ENCODE measurements around the gene FLT4.

FLT4 gene

GRCh38 chr5:180596668-180597231 is 52.6 kb downstream of the FLT4 start:
- DNase-seq (ENCODE audit: extremely low spot score, insufficient read length, low read depth) (no peak), FAIRE-seq (no peak)

GRCh38 chr5:180596115-180596667 is 53.2 kb downstream of the FLT4 start:
- no peak for FAIRE-seq

GRCh38 chr5:180595381-180596114 is 53.9 kb downstream of the FLT4 start:
- DNase-seq (ENCODE audit: extremely low spot score, insufficient read length, low read depth) (no peak), FAIRE-seq (no peak)

More at GRCh38 chr5:180596115-180596667, 53.2 kb downstream of the FLT4 start:
- DNase-seq (ENCODE audit: extremely low spot score, insufficient read length, low read depth), result no peak

- no peak for DNase-seq (ENCODE audit: extremely low spot score, insufficient read length, low read depth)
- FAIRE-seq, result no peak
Measured at GRCh38 chr5:180595046-180595379, 54.4 kb downstream of the FLT4 start.

GRCh38 chr5:180594311-180595045 is 54.9 kb downstream of the FLT4 start:
- no peak for FAIRE-seq
- no peak for DNase-seq (ENCODE audit: extremely low spot score, insufficient read length, low read depth)

GRCh38 chr5:180593446-180594206 is 55.8 kb downstream of the FLT4 start:
- DNase-seq (ENCODE audit: extremely low spot score, insufficient read length, low read depth) (no peak), FAIRE-seq (no peak)

- DNase-seq (ENCODE audit: extremely low spot score, insufficient read length, low read depth) (no peak), FAIRE-seq (no peak)
Measured at GRCh38 chr5:180592176-180592575, 57.2 kb downstream of the FLT4 start.

GRCh38 chr5:180591311-180591887 is 58.0 kb downstream of the FLT4 start, which contains the start of gene SCGB3A1:
SCGB3A1 (minus strand) TSS chr5:180591499; CDS start chr5:180591462, 37 bp downstream.
- FAIRE-seq (no peak), DNase-seq (ENCODE audit: extremely low spot score, insufficient read length, low read depth) (no peak)

GRCh38 chr5:180590543-180591310 is 58.7 kb downstream of the FLT4 start:
- no peak for FAIRE-seq
- no peak for DNase-seq (ENCODE audit: extremely low spot score, insufficient read length, low read depth)

GRCh38 chr5:180589771-180590542 is 59.4 kb downstream of the FLT4 start:
- DNase-seq (ENCODE audit: extremely low spot score, insufficient read length, low read depth), result no peak
- FAIRE-seq, result no peak

GRCh38 chr5:180586870-180587269 is 62.5 kb downstream of the FLT4 start:
- FAIRE-seq, result no peak

GRCh38 chr5:180586204-180586603 is 63.2 kb downstream of the FLT4 start:
- DNase-seq (ENCODE audit: extremely low spot score, insufficient read length, low read depth) (no peak), FAIRE-seq (no peak)

More at GRCh38 chr5:180586870-180587269, 62.5 kb downstream of the FLT4 start:
- DNase-seq (ENCODE audit: extremely low spot score, insufficient read length, low read depth), result no peak

- FAIRE-seq (no peak), DNase-seq (ENCODE audit: extremely low spot score, insufficient read length, low read depth) (no peak)
Measured at GRCh38 chr5:180583738-180584137, 65.7 kb downstream of the FLT4 start.

- DNase-seq (ENCODE audit: extremely low spot score, insufficient read length, low read depth), result no peak
- FAIRE-seq, result no peak
Measured at GRCh38 chr5:180580681-180581080, 68.7 kb downstream of the FLT4 start.

GRCh38 chr5:180575571-180575970 is 73.8 kb downstream of the FLT4 start:
- DNase-seq (ENCODE audit: extremely low spot score, insufficient read length, low read depth) (no peak), FAIRE-seq (no peak)

GRCh38 chr5:180568914-180569313 is 80.5 kb downstream of the FLT4 start:
- FAIRE-seq, result no peak
- DNase-seq (ENCODE audit: extremely low spot score, insufficient read length, low read depth), result no peak

GRCh38 chr5:180563994-180564393 is 85.4 kb downstream of the FLT4 start:
- DNase-seq (ENCODE audit: extremely low spot score, insufficient read length, low read depth), result no peak
- peak; percentile 55 for FAIRE-seq

GRCh38 chr5:180558232-180558631 is 91.2 kb downstream of the FLT4 start:
- FAIRE-seq (no peak), DNase-seq (ENCODE audit: extremely low spot score, insufficient read length, low read depth) (no peak)
